Brain microvascular endothelial cell (primary cell): ENCODE results near the gene CDCA4.
A peak's percentile ranks its signal among the peaks of the same experiment; 100 is the strongest.

ENCODE experiments used
- DNase-seq: peaks from one replicate; pipeline ENCODE4 v3.0.0-alpha.2; 2020
- H3K27ac ChIP-seq: fragments of 250-450 bp; sonication (Bioruptor Pico); 2 replicates; pipeline ENCODE4 v1.5.1; 2020; ENCODE audit warnings: mild to moderate bottlenecking, moderate library complexity
- H3K27me3 ChIP-seq: fragments of 250-450 bp; sonication (Bioruptor Pico); replicated peaks from 2 replicates; pipeline ENCODE4 v1.5.1; 2020; ENCODE audit warnings: mild to moderate bottlenecking
- H3K36me3 ChIP-seq: fragments of 250-450 bp; sonication (Bioruptor Pico); replicated peaks from 2 replicates; pipeline ENCODE4 v1.5.1; 2020; ENCODE audit warnings: mild to moderate bottlenecking
- H3K4me3 ChIP-seq: 2 replicates; pipeline ENCODE4 v1.5.1; 2011; ENCODE audit warnings: low read depth, mild to moderate bottlenecking, control low read depth, low read length, moderate library complexity
- in situ Hi-C: cut with HindIII; loops from 2 replicates; pipeline ENCODE4 v1.10.0; 2017; ENCODE audit warnings: low sequenced_read_pairs, low pct_ligation_motif_present
- TF ChIP-seq, protein P1 (sequence below): IDR thresholded peaks from 2 replicates; pipeline ENCODE4 v1.5.1; 2011; ENCODE audit warnings: low read depth, mild to moderate bottlenecking, moderate library complexity, low read length, control low read depth, inconsistent platforms; ENCODE audit errors: missing control alignments

CDCA4 gene

DNA sequence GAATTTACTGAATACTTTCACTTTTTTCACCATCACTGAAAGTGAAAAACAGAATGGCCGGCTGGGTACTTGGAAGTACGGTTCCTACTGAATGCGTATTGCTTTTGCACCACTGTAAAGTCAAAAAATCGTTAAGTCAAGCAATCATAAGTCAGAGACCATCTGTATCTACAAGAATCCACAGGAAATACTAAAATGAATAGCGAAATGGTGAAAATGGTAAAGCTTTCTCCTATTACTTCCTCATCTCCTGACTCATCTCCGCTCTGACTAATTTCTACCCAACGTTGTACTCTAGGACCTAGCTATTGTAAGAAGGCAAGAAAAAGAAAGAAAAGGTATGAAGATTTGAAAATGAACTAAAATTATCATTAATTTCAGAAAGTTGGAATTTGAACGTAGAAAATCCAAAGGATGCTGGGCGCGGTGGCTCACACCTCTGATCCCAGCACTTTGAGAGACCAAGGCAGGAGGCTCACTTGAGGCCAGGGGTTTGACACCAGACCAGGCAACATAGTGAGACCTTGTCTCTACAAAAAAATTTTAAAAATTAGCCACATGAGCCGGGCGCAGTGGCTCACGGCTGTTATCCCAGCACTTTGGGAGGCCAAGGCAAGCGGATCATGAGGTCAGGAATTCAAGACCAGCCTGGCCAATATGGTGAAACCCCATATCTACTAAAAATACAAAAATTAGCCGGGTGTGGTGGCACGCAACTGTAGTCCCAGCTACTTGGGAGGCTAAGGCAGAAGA is 5.3 kb upstream of the CDCA4 start:
- TF ChIP-seq, protein P1, sequence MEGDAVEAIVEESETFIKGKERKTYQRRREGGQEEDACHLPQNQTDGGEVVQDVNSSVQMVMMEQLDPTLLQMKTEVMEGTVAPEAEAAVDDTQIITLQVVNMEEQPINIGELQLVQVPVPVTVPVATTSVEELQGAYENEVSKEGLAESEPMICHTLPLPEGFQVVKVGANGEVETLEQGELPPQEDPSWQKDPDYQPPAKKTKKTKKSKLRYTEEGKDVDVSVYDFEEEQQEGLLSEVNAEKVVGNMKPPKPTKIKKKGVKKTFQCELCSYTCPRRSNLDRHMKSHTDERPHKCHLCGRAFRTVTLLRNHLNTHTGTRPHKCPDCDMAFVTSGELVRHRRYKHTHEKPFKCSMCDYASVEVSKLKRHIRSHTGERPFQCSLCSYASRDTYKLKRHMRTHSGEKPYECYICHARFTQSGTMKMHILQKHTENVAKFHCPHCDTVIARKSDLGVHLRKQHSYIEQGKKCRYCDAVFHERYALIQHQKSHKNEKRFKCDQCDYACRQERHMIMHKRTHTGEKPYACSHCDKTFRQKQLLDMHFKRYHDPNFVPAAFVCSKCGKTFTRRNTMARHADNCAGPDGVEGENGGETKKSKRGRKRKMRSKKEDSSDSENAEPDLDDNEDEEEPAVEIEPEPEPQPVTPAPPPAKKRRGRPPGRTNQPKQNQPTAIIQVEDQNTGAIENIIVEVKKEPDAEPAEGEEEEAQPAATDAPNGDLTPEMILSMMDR = no peak
- in situ Hi-C loops = no loop called here
- peak; percentile 77 for DNase-seq
- no peak overlapping the region for H3K4me3 ChIP-seq
- H3K27me3 ChIP-seq = no peaks in the 10 kb centered on the region
- no peaks in the 10 kb centered on the region for H3K36me3 ChIP-seq
- H3K27ac ChIP-seq = peak overlapping the region; percentile 98

DNA sequence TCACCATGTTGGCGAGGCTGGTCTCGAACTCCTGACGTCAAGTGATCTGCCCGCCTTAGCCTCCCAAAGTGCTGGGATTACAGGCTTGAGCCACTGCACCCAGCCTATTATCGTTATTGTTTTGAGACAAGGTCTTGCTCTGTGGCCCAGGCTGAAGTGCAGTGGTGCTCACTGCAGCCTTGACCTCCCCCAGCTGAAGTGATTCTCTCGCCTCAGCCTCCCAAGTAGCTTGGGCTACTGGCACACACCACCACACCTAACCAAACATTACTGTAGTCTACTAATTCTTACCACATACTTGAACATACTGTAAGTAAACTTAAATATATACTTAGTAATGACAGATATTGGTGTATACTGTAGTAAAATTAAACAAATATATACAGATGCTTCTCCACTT is 4.5 kb upstream of the CDCA4 start:
- no peaks in the 10 kb centered on the region for H3K36me3 ChIP-seq
- in situ Hi-C loops = no loop called here
- TF ChIP-seq, protein P1 = no peak
- H3K27me3 ChIP-seq = no peaks in the 10 kb centered on the region
- peak overlapping the region; percentile 98 for H3K27ac ChIP-seq
- no peak overlapping the region for H3K4me3 ChIP-seq
- no peak for DNase-seq

DNA sequence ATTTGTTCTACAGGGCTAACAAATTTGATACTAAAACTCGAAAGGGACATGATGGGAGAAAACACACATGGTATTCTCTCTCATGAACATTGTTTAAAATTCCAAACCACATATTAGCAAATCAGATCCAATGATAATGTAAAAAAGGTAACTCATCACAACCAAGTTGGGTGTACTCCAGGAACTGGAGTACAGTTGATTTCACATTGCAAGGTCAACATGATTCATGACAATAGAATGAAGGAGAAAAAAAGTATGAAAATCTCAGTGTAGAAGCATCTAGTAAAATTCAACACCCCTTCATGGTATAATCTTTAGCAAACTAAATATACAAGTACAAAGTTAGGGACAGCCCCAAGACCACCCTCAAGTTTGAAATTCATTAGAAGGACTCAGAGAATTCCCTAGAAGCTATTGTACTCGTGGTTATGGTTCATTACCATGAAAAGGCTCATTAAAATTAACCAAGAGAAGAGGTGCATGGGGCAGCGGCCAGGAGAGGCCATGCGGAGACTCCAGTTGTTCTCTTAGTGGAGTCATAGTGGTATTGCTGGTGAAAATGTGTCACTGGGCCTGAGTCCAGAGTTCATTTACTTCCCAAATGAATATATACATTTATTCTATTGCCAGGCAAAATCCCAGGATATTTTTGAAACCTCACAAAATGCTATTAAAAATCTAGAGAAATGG is 3.1 kb upstream of the CDCA4 start:
- TF ChIP-seq, protein P1 = no peak
- peak; percentile 26 for DNase-seq
- no peaks in the 10 kb centered on the region for H3K36me3 ChIP-seq
- peak overlapping the region; percentile 98 for H3K27ac ChIP-seq
- in situ Hi-C loops = no loop called here
- H3K4me3 ChIP-seq = no peak overlapping the region
- H3K27me3 ChIP-seq = no peaks in the 10 kb centered on the region

DNA sequence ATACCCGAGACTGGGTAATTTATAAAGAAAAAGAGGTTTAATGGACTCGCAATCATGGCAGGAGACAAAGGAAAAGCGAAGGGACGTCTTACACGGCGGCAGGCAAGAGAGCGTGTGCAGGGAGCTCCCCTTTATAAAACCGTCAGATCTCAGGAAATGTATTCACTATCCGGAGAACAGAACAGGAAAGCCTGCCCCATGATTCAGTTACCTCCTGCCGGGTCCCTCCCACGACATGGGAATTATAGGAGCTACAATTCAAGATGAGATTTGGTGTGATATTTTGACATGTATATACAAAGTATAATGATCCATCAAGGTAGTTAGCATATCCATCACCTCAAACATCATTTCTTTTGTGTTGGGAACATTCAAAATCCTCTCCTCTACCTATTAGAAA is 2.3 kb upstream of the CDCA4 start:
- DNase-seq = peak; percentile 57
- in situ Hi-C loops = no loop called here
- H3K27ac ChIP-seq = peak overlapping the region; percentile 98

DNA sequence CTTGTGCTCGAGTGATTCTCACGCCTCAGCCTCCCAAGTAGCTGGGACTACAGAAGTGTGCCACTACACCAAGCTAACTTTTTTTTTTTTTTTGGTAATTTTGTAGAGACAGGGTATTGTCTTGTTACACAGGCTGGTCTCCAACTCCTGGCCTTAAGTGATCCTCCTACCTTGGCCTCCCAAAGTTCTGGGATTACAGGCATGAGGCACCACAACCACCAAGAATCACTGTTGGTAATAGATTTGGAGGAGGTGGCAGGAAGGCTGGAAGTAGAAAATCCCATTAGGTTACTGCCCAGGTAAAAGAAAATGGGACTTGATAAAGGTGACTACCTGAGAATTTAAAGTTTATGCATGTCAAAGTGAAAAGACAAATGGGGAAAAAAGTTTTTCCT is 1.4 kb upstream of the CDCA4 start:
- Histone ChIP-seq H3K4me3 (peak overlapping the region; percentile 71), H3K36me3 (no peaks in the 10 kb centered on the region), H3K27me3 (no peaks in the 10 kb centered on the region), H3K27ac (peak overlapping the region; percentile 98)
- DNase-seq = no peak
- TF ChIP-seq, protein P1 = no peak
- in situ Hi-C loops = no loop called here

More for the DNA sequence above, 2.3 kb upstream of the CDCA4 start:
- TF ChIP-seq, protein P1 = no peak
- no peak overlapping the region for H3K4me3 ChIP-seq
- no peaks in the 10 kb centered on the region for H3K27me3 ChIP-seq
- H3K36me3 ChIP-seq = no peaks in the 10 kb centered on the region
